Hepatocyte (in vitro differentiated cells): ENCODE data around the gene STK26.

Source experiments
- CTCF ChIP-seq: fragments of 200-600 bp; sonication (generic); IDR thresholded peaks from 2 replicates; pipeline ENCODE4 v1.5.1; 2016; ENCODE audit warnings: antibody characterized with exemption, mild to moderate bottlenecking; ENCODE audit not compliant: poor library complexity
- EZH2 ChIP-seq: fragments of 200-600 bp; sonication (generic); IDR thresholded peaks from 2 replicates; pipeline ENCODE4 v1.6.1; 2016; ENCODE audit warnings: antibody characterized with exemption, mild to moderate bottlenecking, borderline replicate concordance
- EZH2phosphoT487 ChIP-seq: fragments of 200-600 bp; sonication (generic); IDR thresholded peaks from one replicate; pipeline ENCODE4 v1.6.1; 2018; ENCODE audit warnings: antibody characterized with exemption, mild to moderate bottlenecking, low read depth, moderate library complexity; ENCODE audit not compliant: unreplicated experiment, severe bottlenecking

GRCh38 chrX:132119821-132120515 is 96.9 kb downstream of the STK26 start:
- no peak for TF ChIP-seq CTCF
- no peak for TF ChIP-seq EZH2phosphoT487
- TF ChIP-seq EZH2: no peak
